T-helper 17 cell (primary cell): Measurements from ENCODE around the gene ICOSLG. TPM values are rescaled to one million over a fixed set of nuclear protein-coding genes. Genes with fewer than 3 reads are reported as not detected.
"Not testable (repeated sequence)": the region's sequence is repeated elsewhere in the genome, so short reads cannot be mapped to it uniquely, and the experiment has no call there.

Source experiments
- ATAC-seq: fragments of 150-1000 bp; cut with Tn5 transposase; 2 replicates; pipeline ENCODE4 v1.10.0; 2021; ENCODE audit warnings: mild to moderate bottlenecking, moderate library complexity
- DNase-seq, 3 donors: peaks; one replicate each; pipeline versions ENCODE4 v3.0.0 to v3.0.0-alpha.2; 2020 to 2021
- H3K9me3 ChIP-seq: one replicate; pipeline ENCODE4 v1.7.0; 2013; ENCODE audit warnings: low read length, mild to moderate bottlenecking; ENCODE audit not compliant: control insufficient read depth, poor library complexity, severe bottlenecking
- H3K27ac Mint-ChIP-seq: one replicate; pipeline ENCODE4 v1.8.0; 2022; ENCODE audit warnings: mild to moderate bottlenecking, moderate library complexity, mixed read lengths
- H3K27me3 Mint-ChIP-seq: one replicate; pipeline ENCODE4 v1.8.0; 2022; ENCODE audit warnings: mixed read lengths
- H3K36me3 Mint-ChIP-seq: one replicate; pipeline ENCODE4 v1.8.0; 2022; ENCODE audit warnings: low read depth, mixed read lengths
- H3K4me1 Mint-ChIP-seq: one replicate; pipeline ENCODE4 v1.8.0; 2022; ENCODE audit warnings: mild to moderate bottlenecking, mixed read lengths
- H3K4me3 Mint-ChIP-seq: one replicate; pipeline ENCODE4 v1.8.0; 2022; ENCODE audit warnings: mild to moderate bottlenecking, moderate library complexity, mixed read lengths
- total RNA-seq, 4 donors: library from RNA in 2 of 4; stranded (reverse) in 2 of 4; gene quantifications; one replicate each; pipeline ENCODE4 v1.2.3 and lab custom pipeline; 2022 to 2026

ICOSLG gene, protein sequence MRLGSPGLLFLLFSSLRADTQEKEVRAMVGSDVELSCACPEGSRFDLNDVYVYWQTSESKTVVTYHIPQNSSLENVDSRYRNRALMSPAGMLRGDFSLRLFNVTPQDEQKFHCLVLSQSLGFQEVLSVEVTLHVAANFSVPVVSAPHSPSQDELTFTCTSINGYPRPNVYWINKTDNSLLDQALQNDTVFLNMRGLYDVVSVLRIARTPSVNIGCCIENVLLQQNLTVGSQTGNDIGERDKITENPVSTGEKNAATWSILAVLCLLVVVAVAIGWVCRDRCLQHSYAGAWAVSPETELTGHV
- 10 to 100 TPM in 1 of 2 donors, 1 to 10 TPM in 1; 9.4 to 19.1 TPM for total RNA-seq
- total RNA-seq (lab: John Stamatoyannopoulos, UW): 0.68 to 1.2 reads per million in 2 donors

DNA sequence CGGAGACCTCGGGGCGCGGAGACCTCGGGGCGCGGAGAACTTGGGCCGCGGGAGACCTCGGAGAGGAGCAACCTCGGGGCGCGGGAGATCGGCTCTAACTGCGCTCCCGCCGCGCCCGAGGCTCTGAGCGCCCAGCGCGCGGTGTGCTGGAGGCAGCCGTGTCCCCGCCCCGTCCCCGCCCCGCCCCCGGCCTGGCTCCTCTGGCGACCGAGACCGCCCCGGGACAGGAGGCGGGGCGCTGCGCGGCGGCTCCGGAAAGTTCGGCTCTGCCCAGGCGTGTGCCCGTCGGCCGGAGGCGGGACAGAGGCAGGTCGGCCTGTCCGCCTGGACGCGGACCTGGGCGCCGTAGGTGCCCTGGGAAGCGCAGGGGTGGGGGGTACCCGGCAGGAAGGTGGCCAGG lies at the start of gene ICOSLG:
Gene ICOSLG (minus strand): TSS at position 102 of the 400 bp plus-strand sequence. CDS start 126 bp downstream, outside the sequence.
- DNase-seq, H3K4me3 Mint-ChIP-seq: not testable (repeated sequence)

DNA sequence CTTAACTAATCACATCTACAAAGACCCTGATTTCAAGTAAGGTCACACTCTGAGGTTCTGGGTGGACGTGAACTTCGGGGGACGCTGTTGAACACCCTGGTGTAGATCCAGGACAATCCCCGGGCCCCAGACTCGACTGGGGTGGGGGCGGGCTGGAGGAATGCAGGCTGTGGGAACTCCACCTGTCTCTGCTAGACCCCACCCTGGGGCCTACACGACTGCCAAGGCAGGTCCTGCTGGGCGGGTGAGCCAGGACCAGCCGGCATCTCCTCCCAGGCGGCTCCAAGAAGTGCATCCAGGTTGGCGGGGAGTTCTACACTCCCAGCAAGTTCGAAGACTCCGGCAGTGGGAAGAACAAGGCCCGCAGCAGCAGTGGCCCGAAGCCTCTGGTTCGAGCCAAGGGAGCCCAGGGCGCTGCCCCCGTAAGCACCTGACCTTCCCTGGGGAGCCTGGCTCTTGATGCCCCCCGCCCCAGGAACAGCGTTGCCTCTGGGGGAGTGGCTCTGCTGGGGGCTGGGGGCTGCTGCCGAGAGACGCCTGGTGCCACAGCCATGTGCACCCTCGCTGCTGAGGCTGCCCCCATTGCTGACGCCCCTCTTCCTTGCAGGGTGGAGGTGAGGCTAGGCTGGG lies 48.8 kb upstream of the ICOSLG start:
- H3K4me3 Mint-ChIP-seq: no peak overlapping the region
- no peak overlapping the region for H3K27ac Mint-ChIP-seq
- H3K4me1 Mint-ChIP-seq: peaks cover 21% of the 10 kb centered on the region
- no peaks in the 10 kb centered on the region for H3K36me3 Mint-ChIP-seq
- no peak for ATAC-seq
- H3K27me3 Mint-ChIP-seq: no peaks in the 10 kb centered on the region
- no peaks in the 10 kb centered on the region for H3K9me3 ChIP-seq
- no peak for DNase-seq

More for the DNA sequence above, at the start of gene ICOSLG:
- not testable (repeated sequence) for H3K36me3 Mint-ChIP-seq, H3K27me3 Mint-ChIP-seq, H3K9me3 ChIP-seq, H3K27ac Mint-ChIP-seq, H3K4me1 Mint-ChIP-seq
- ATAC-seq: peak; percentile 61

GRCh38 chr21:44288251-44289110 lies 47.7 kb upstream of the ICOSLG start:
- Mint-ChIP-seq H3K27me3 (no peaks in the 10 kb centered on the region), H3K4me3 (no peak overlapping the region), H3K27ac (no peak overlapping the region), H3K36me3 (no peaks in the 10 kb centered on the region), H3K4me1 (peaks cover 21% of the 10 kb centered on the region)
- H3K9me3 ChIP-seq: no peaks in the 10 kb centered on the region
- ATAC-seq: no peak
- no peak for DNase-seq

- no peaks in the 10 kb centered on the region for H3K9me3 ChIP-seq
- Mint-ChIP-seq H3K4me3 (no peak overlapping the region), H3K36me3 (no peaks in the 10 kb centered on the region), H3K27ac (no peak overlapping the region), H3K4me1 (peaks cover 21% of the 10 kb centered on the region), H3K27me3 (no peaks in the 10 kb centered on the region)
- DNase-seq: no peak
- ATAC-seq: no peak
These were observed 46.2 kb upstream of the ICOSLG start for GRCh38 chr21:44286716-44287632.

GRCh38 chr21:44286086-44286715 lies 45.5 kb upstream of the ICOSLG start:
- no peak for ATAC-seq
- Mint-ChIP-seq H3K27ac (no peak overlapping the region), H3K4me3 (no peak overlapping the region), H3K36me3 (no peaks in the 10 kb centered on the region), H3K4me1 (peaks cover 21% of the 10 kb centered on the region), H3K27me3 (no peaks in the 10 kb centered on the region)
- no peak for DNase-seq
- no peaks in the 10 kb centered on the region for H3K9me3 ChIP-seq

GRCh38 chr21:44285138-44285992 lies 44.6 kb upstream of the ICOSLG start, which contains the start of gene AIRE:
TSS of gene AIRE (plus strand) at chr21:44285876. CDS start at chr21:44286007, 131 bp downstream.
- Mint-ChIP-seq H3K4me3 (no peak within 1 kb of the TSS), H3K4me1 (peaks cover 16% of the 10 kb centered on the region)

GRCh38 chr21:44283948-44284347 lies 43.2 kb upstream of the ICOSLG start:
- no peak for ATAC-seq
- H3K36me3 Mint-ChIP-seq: no peaks in the 10 kb centered on the region
- no peak overlapping the region for H3K4me3 Mint-ChIP-seq
- no peak overlapping the region for H3K27ac Mint-ChIP-seq
- H3K9me3 ChIP-seq: no peaks in the 10 kb centered on the region
- peaks cover 15% of the 10 kb centered on the region for H3K4me1 Mint-ChIP-seq
- no peaks in the 10 kb centered on the region for H3K27me3 Mint-ChIP-seq
- DNase-seq: no peak

More at GRCh38 chr21:44285138-44285992, 44.6 kb upstream of the ICOSLG start, which contains the start of gene AIRE:
- Mint-ChIP-seq H3K27me3 (no peaks in the 10 kb centered on the region), H3K27ac (no peak within 1 kb of the TSS), H3K36me3 (no peaks in the 10 kb centered on the region)
- ATAC-seq (no peak), DNase-seq (no peak)
- no peaks in the 10 kb centered on the region for H3K9me3 ChIP-seq

- not testable (repeated sequence) for H3K27me3 Mint-ChIP-seq
These were observed 42.6 kb upstream of the ICOSLG start for GRCh38 chr21:44283211-44283785.

GRCh38 chr21:44282370-44282769 lies 41.6 kb upstream of the ICOSLG start:
- no peak for ATAC-seq
- Mint-ChIP-seq H3K4me3 (no peak overlapping the region), H3K4me1 (peaks cover 6% of the 10 kb centered on the region), H3K36me3 (no peaks in the 10 kb centered on the region), H3K27ac (no peak overlapping the region), H3K27me3 (no peaks in the 10 kb centered on the region)
- no peaks in the 10 kb centered on the region for H3K9me3 ChIP-seq
- DNase-seq: no peak

More at GRCh38 chr21:44283211-44283785, 42.6 kb upstream of the ICOSLG start:
- not testable (repeated sequence) for H3K27ac Mint-ChIP-seq, H3K4me3 Mint-ChIP-seq, DNase-seq, H3K9me3 ChIP-seq, H3K36me3 Mint-ChIP-seq, ATAC-seq
- peaks cover 12% of the 10 kb centered on the region for H3K4me1 Mint-ChIP-seq

- no peaks in the 10 kb centered on the region for H3K36me3 Mint-ChIP-seq
- ATAC-seq: no peak
- no peak overlapping the region for H3K4me3 Mint-ChIP-seq
- DNase-seq: peak in 1 of 3 donors; percentile 7
- no peaks in the 10 kb centered on the region for H3K9me3 ChIP-seq
- H3K27ac Mint-ChIP-seq: no peak overlapping the region
- no peaks in the 10 kb centered on the region for H3K27me3 Mint-ChIP-seq
- H3K4me1 Mint-ChIP-seq: peaks cover 6% of the 10 kb centered on the region
These were observed 41.1 kb upstream of the ICOSLG start for GRCh38 chr21:44281801-44282200.
